GM12873 (cell line): ENCODE measurements around the gene DHFR.

Experiments
- TF ChIP-seq, protein P1 (sequence below): IDR thresholded peaks from 2 replicates; pipeline ENCODE4 v1.5.1; 2012; ENCODE audit warnings: low read depth, mild to moderate bottlenecking, moderate library complexity, low read length, control low read depth; ENCODE audit not compliant: insufficient read depth; ENCODE audit errors: missing control alignments

Gene DHFR

DNA sequence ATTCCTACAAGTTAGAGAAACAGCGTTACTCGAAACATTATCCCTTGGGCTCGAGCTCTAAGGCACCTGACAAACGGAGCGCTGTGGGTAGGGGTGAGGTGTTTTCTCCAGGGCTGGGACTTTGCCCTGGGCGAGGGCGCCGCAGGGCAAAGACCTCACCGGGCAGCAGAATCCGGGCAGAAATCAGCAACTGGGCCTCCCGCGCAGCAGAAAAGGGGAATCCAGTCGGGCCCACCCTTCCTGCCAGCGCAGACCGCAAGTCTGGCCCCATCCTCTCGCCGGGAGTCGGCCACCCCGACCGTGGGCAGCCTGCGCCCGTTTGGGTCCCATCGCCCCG is 761 bp downstream of the DHFR start:
- TF ChIP-seq, protein P1, sequence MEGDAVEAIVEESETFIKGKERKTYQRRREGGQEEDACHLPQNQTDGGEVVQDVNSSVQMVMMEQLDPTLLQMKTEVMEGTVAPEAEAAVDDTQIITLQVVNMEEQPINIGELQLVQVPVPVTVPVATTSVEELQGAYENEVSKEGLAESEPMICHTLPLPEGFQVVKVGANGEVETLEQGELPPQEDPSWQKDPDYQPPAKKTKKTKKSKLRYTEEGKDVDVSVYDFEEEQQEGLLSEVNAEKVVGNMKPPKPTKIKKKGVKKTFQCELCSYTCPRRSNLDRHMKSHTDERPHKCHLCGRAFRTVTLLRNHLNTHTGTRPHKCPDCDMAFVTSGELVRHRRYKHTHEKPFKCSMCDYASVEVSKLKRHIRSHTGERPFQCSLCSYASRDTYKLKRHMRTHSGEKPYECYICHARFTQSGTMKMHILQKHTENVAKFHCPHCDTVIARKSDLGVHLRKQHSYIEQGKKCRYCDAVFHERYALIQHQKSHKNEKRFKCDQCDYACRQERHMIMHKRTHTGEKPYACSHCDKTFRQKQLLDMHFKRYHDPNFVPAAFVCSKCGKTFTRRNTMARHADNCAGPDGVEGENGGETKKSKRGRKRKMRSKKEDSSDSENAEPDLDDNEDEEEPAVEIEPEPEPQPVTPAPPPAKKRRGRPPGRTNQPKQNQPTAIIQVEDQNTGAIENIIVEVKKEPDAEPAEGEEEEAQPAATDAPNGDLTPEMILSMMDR: no peak

DNA sequence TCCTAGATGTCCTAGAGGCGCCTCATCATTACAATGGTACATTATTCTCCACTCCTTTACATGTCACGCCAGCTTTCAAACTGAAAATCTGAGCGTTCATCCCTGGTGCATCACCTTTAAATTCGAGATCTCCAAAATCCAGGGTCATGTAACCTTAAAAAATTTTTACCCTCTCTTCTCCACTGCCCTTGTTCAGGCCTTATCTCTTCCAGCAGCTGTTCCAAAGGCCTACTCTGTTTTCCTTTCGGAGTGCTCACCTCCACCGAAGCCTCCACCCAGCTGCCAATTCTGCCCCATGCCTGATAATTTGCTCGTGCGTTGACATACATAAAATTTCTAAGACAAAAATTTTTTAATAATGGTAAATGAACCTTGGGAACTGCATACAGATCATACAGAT is 1.3 kb downstream of the DHFR start:
- TF ChIP-seq, protein P1: no peak

DNA sequence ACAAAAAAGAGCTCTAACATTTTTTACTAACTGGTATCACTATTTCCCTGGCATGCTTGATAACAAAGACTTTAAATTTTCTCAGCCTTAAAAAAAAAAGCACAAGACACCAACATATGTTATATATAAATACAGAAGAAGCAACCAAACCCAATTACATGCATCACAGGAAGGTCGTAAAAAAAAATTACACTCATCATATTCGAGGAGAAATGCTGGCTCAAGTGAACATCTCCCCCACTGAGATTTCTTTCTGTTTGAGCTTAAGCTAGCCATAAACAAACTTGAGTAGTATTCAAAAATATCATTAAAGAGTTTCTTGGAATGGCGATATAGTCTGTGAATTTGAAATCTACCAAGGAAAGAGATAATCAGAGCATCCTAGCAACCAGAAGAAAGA is 7.9 kb downstream of the DHFR start:
- TF ChIP-seq, protein P1: no peak

DNA sequence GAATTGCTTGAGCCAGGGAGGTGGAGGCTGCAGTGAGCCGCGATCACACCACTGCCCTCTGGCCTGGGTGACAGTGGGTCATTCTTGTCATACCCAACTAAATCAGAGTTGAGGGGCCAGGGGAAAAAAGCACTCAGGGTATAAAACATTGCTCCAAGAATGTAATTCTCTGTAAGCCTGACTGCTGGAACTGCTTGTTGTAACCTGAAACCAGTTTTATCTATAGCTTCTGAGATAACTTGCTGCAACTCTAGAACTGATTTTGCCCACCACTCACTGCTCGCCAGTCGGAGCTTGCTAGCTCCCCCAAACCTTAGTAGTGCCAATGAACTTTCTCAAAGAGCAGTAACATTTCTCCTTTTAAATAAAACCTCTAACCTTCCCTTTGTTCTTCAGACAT is 9.9 kb downstream of the DHFR start:
- TF ChIP-seq, protein P1: no peak

DNA sequence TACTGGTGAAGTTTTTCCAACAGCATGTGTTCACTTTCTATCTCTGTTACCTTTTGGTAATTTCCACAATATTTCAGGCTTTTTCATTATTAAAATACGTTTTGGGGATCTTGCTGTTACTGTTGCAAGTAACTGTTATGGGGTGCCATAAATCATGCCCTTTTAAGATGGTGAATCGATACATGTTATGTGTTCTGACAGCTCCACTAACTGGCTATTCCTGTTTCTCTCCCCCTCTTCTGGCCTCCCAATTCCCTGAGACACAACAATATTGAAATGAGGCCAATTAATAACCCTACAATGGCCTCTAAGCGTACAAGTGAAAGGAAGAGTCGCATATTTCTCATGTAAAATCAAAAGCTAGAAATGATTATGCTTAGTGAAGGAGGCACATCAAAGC is 13.4 kb downstream of the DHFR start:
- TF ChIP-seq, protein P1: no peak

DNA sequence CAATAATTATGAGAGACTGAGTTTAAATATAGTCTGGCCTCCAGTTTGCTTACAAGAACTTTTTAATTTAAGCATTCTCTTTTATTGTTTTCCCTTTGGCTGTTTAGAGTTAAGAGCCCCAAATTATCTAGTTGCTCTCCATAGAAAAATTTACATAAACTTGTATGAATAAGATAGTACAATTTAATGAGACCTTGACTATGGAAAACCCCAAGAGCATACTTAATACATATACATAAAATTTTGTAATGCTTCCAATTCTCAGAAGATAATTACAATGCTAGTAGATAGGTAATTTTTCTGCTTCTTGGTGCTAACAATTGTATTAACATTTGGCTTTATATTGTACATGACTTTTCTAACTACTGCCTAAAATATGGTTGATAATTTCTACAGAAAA is 20.6 kb downstream of the DHFR start:
- TF ChIP-seq, protein P1: no peak

DNA sequence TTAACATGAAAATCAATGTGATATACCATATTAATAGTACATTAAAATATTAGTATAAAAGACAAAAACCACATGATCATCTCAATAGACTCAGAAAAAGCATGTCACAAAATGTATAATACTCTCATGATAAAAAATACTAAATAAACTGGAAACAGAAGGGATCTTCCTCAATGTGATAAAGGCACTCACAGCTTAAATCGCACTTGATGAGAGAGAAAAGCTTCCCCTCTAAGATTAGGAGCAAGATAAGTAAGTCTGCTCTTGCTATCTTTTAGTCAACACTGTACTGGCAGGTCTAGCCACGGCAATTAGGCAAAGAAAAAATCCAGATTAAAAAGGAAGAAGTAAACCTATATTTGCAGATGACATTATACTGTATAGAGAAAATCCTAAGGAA is 22.1 kb downstream of the DHFR start:
- TF ChIP-seq, protein P1: no peak
